ENCODE measurements around the gene RPTOR.

Gene RPTOR

DNA sequence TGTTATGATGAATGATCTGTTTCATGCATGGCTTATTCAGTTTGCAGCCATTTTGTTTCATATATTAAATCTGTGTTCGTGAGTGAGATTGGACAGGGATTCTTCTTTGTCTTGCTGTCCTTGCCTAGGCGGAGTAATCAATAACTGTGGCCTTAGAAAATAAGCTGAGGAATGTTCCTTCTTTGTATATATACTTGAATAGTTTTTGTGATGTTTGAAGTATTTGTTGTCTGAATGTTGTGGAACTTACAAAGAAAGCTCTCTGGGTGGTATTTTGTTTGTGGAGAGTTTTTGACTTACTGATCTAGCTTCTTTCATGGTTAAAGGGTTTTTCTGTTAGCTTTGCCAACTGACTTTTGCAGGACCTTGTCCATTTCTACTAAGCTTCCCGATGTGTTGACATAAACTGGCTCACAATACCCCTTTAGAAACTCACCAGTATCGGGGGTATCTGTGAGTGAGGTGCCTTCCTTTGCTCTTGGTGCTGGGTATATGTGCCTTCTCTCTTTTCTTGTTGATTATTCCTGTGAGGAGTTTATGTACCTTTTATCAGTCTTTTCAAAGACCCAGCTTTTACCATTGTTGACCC is 166.2 kb downstream of the RPTOR start:
- no peak for DNase-seq

DNA sequence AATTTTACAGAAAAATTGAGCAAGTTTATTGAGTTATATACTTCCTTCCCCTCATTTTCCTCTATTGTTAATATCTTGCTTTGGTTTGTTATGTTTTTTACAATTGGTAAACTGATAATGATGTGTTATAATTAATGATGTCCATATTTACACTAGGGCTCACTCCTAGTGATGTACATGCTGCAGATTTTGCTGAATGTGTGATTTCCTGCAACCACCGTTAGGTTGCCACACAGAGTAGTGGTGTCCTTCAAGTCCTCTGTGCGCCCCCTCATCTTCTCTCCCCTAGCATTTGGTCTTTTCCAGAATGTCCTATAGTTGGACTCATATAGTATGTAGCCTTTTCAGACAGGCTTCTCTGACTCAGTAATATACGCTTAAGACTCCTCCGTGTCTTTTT is 167.5 kb downstream of the RPTOR start:
- DNase-seq, result no peak

DNA sequence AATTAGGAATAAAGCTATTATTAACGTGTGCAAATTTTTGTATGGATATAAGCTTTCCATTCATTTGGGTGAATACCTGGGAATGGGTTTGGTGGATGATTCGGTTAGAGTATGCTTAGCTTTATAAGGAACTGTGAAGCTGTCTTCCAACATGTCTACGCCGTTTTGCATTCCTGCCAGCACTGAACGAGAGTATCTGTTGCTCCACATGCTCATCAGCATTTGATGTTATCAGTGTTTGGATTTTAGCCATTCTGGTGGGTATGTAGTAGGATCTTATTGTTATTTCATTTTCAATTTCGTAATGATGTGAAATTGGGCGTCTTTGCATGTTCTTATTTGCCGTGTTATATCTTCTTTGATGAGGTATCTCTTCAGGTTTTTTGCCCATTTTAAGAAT is 168.0 kb downstream of the RPTOR start:
- DNase-seq, result no peak

DNA sequence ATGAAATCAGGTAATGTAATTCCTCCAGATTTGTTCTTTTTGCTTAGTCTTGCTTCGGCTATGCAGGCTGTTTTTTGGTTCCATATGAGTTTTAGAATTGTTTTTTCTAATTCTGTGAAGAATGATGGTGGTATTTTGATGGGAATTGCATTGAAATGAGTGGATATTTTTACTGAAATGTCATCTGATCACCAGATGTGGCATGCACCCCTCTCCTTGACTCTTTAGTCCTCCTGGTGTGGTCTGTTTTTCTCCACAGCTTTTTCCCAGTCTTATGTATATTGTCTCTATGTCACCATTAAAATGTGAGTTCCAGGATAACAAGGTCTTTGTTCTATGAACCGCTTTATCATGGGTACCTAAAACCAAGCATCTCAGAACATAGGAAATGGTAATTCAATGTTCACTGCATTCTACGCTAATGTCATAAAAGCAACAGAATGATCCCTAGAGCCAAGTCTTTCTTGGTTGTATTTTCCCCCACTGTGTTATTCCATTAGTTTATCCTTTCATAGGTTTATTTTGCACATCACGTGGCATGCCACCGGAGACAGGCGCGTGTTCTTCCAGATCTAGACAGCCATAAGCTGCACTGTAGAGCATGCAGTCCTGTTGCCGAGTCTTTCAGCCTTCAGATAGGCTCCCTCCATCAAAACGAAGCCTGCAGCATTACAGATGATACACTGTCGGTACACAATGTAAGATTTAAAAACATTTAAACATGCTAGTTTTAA is 172.5 kb downstream of the RPTOR start:
- no peak for DNase-seq

DNA sequence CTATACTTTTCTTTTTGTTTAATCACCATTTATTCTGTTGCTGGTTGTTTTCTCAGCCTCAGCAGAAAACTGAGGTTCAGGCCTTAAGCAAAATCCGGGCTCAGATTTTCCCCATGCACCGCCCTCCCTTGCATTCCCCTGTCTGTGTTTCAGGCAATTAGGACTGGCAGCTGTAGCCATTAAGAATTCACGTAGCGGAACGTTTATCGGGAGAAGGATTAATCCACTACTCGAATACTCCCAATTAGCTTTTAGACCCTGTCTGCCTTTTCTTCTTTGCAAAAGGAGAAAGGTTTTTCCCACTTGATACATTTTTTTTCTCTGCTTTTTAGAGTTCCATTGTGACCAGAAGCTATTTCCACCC is 173.1 kb downstream of the RPTOR start:
- DNase-seq, result no peak

DNA sequence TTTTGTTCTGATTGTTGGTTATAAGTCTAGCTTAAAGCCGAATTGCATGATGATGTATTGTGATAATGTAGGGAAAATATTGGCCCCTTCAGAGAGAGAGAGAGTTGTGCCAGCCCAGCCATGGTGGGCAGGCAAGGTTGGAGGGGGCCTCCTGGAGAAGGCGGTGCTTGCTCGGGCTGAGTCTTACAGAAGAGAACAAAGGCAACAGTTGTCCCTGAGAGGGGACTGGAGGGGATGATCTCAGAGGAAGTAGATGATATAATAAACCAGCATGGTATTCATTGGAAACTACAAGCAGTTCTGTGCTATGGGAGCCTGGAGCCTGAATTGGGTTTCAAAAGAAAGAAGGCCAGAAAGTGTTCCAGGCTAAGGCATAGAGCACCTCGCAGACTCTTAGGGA is 173.8 kb downstream of the RPTOR start:
- peak in 4 of 56 donors; percentile 20 to 37 (median 24) for DNase-seq

DNA sequence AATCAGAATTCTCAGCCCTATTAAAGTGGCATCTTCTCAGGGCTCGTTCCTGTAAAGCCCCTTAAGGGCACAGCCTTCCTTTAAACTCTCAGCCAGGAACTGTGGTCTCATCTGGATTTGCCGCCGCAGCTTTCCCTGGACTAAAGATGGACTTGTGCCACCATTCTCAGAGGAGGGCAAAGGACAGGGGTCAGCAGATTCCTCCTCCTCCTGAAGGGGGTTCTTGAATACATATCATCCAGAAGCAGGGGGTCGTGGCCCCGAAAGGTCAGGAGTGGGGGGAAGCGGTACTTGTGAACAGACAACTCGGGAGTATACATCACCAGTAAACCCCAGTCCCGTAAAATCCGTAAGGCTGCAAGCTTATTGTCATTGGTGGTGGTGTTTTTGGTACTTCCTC is 174.8 kb downstream of the RPTOR start:
- DNase-seq, result no peak

DNA sequence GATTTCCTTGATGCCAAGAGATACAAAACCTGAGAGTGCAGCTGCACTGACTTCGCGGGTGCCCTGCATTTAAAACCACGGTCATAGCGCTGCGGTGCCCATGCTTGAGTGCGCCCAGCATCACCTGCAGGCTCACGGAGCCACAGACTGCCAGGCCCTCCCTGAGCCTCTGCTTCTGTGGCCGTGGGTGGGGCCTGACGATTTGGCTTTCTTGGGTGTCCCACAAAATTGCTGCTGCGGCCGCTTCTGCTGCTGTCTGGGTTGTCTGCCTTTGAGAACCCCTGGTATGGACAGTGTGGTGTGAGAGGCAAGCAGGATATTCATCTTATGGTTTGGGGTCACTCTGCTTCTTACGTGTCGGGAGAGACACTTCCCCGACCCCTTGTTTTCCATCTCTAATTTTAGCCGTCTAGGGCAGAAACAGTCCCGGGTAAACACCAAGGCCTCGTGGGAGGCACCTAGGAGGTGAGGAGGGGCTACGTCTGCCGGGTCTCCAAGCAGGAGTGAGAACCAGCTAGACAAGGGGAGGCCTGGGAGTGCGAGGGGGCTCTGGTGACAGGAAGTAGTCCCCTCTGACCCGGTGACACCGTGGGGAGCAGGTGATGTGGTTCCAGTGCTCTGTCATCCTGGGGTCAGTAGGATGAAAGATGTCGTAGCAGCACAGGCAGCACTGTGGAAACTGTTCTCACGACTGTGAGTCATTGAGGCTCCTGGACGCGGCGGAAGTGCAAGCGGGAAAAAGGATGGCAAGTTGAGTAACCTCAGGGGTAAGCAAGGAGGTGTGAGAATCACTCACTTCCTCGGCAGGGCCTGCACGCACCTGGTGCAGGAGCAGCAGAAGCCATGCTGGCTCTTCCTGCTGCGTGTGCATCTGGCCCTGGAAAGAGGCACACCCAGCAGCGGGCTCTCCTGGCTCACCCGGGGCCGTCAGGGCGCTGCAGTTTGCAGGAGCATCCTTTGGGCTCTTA is 176.3 kb downstream of the RPTOR start:
- DNase-seq, result no peak

DNA sequence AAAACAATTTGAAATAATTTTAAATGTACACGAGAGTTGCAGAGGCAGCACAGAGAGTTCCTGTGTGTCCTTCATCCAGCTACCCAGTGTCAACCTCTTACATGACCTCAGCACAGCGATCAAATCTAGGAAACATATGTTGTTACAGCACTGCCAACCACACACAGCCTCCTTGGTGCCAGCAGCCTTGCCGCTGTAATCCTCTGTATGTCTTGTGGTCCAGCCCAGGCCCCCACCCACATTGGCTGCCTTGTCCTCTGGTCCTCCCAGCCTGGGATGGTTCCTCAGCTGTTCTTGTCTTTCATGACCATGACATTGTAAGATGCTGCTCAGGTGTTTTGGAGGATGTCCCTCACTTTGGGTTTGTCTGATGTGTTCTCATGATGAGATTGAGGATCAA is 178.0 kb downstream of the RPTOR start:
- no peak for DNase-seq

DNA sequence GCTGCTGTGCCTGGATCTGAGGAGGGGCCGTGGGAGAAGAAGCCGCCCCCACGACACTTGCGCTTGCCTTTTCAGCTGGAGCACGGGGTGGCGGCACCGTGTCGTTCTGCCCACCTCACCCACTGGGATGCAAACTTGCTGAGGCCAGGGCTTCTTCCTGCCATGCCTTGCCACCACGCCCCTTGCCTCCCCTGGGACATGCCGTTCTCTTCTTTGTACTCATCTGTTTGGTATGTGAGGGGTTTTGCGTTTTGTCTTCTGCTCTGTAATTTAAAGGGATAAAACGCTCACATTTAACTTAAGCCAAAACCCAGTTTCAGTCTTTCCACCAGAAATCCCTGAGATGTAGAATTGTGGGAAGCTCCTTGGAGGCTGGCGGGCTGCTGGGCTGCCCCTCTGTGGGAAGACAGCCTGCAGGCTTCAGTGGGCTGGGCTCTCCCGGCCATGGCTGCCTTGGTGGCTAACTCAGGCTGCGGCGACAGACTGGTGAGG is 180.2 kb downstream of the RPTOR start:
- no peak for DNase-seq

DNA sequence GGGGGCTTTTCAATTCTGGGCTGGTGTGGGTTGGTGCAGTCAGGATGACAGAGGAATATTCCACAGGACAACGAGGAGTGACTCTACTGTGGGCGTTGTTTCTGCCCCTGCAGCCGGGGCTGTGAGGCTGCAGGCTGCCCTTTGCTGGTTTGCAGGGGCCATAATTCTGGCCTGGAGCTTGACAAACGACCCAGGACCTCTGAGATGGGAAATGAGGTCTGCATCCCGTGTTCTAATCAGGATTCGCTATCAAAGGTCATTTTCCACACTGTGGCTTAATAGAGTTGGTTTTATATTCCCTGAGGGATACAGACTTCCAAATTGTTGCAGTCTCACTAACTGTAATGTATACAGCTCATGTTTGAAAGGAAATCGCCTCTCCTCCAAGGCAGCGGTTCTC is 180.9 kb downstream of the RPTOR start:
- DNase-seq, result no peak

DNA sequence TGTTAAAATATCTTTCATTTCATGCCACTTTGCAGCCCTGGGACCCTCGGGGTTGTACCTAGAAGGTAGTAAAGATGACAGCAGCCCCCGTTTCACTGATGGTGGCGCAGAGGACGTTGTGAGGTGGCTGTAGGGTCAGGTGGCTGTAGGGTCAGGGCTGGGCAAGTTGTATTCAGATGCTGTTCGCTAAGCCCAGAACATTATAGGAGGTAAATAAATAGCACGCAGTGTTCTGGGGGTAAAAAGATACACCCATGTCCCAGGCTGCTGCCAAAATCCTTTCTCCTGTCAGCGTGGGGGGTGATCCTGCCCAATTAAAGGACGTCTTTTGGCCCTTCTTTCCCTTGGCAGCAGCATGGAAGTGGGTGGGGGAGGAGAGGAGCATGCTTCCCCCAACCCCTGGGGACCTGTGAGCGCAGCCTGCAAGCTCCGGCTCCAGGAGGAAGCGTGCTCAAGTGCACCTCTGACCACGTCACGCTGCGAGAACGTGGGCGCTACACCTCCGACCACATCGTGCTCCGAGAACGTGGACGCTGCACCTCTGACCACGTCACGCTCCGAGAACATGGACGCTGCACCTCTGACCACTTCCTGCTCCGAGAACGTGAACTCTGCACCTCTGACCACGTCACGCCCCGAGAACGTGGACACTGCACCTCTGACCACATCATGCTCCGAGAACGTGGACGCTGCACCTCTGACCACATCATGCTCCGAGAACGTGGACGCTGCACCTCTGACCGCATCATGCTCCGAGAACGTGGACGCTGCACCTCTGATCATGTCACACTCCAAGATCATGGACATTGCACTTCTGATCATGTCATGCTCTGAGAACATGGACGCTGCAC is 182.1 kb downstream of the RPTOR start:
- no peak for DNase-seq

DNA sequence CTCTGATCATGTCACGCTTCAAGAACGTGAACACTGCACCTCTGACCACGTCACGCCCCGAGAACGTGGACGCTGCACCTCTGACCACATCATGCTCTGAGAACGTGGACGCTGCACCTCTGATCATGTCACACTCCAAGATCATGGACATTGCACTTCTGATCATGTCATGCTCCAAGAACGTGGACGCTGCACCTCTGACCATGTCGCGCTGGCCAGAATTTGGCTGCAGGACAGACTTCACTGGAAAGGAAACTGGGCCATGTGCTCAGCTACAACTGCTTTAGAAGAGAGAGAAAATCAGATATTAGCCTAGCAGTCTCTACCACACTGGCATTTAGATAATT is 182.7 kb downstream of the RPTOR start:
- DNase-seq, result no peak

DNA sequence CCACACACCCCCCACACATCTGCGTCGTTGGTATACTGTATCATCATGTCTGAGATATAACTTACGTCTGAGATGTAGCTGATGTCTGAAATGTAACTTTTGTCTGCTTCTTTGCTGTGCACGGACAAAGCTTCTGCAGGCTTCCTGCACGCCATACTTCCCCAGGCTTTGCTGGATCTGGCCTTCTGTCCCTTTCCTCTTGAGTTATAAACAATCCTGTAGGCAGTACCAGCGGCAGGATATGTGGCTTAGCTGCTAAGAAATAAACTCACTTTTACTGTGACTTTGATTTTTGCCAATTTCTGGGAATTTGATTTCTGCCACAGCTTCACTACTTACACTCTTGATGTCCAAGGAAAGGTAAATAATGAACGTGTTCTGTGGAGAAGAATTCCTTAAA is 184.4 kb downstream of the RPTOR start:
- no peak for DNase-seq

DNA sequence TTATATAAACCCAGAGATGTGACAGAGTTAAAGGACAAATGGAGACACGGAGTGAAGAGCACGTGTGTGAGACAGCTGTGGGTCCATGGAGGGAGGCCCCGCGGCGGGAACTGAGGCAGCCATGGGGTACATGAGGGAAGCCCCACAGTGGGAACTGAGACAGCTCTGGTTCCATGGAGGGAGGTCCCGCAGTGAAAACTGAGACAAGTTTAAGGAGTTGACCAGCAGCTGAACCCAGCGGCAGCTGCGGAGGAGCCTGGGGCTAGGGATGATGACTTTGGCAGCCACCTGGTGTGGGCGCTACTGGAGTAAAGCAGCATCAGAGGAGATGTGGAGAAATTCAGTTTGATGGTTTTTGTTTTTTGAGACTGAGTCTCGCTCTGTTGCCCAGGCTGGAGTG is 185.1 kb downstream of the RPTOR start:
- DNase-seq, result no peak

DNA sequence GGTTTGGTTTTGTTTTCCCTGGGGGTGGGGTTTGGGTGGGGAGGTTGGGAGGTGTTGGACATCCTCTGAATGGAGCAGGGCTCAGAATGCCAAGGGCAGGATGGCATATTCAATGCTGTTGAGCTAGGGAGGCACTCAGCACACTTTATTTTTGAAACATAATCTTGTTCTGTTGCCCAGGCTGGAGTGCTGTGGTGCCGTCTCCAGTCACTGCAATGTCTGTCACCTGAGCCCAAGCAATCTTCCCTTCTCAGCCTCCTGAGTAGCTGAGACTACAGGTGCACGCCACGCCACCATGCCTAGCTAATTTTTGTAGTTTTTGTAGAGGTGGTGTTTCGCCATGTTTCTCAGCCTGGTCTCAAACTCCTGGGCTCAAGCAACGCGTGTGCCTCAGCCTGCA is 186.1 kb downstream of the RPTOR start:
- DNase-seq, result no peak

DNA sequence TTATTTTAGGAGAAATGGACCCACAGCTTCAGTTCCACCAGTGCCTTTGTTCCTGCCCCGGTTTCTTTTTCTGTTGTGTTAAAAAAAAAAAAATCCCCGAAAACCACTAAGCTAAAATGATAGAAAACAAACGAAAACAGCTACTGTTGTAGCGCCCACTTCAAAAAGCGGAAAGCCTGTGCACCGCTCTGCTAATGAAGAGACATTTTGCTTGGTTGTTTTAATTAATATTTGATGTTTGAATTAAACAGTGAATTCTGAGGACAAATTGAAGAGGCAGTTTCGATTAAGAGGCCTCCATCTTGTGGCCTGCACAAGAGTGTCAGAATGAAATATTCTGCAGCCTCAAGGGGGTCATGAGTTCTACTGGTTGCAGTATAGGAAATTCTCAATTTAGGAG is 186.7 kb downstream of the RPTOR start:
- no peak for DNase-seq

DNA sequence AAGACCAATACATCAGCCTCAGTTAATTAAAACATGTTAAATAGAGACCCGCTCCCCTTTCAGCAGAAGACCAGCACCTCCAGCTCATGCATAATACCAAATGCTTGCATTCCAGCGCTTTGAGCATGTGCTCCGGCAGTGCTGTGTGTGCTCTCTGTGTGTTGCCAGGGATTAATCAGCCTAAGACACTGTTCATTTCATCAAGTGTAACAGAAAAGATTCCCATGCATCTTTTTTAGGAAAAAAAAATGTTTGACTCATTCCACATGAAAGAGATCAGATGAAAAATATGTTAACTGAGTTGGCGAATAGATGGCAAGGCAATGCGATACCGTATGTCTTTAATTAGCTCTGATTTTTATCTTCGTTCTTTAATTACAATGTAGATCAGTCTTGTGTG is 187.6 kb downstream of the RPTOR start:
- no peak for DNase-seq

DNA sequence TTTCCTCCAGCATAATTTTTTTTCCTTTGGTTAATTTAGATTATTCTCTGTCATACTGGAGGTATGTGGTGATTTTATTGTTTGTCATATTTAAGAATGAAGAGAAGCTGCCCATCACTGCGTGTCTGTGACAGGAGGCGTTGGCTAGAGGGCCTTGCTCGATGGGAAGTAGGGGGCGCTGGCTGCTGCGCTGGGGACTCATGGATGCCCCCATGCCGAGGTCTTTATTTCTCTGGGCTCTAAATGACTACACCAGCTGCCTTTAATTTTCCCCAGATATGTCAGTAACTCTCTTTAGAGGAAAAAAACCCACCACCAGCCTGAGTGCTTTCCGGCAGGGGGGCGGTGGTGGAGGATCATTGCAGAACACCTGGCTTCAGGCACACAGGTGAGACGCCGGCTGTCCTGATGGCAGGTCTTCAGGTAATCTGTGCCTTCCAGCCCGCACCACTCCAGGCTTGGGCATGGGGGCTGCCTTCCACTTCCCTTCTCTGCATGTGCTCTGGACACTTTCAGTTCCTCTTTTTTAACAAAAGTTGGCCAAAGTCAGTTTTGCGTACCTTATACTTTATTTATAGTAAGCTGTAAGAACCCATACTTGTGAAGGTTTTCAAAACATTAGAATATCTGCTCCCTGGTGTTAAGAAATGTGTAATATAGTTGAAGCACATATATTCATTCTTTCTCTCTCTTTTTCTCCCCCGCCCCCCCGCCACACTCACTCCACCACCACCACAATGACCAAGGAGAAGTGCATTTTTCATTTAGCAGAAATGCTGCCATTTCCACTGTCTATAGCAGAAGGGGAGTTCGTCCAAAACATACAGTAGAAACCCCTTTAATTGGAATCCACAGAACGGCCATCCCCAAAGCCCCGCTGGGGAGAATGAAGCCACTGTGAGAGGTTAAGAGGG is 192.7 kb downstream of the RPTOR start:
- no peak for DNase-seq
